ENCODE measurements around the gene TMEM39B.

GRCh38 chr1:32073299-32074229, 825 bp downstream of the TMEM39B start:
- TF ChIP-seq CTCF (IDR thresholded peaks at IDR 0.05) (peak in 2 of 7 experiments; percentile 14 to 16), EP300 (IDR thresholded peaks at IDR 0.05) (no peak)
